ENCODE results near the gene ZACN. TPM values are rescaled to one million over a fixed set of nuclear protein-coding genes. Genes with fewer than 3 reads are reported as not detected.

Gene ZACN
- total RNA-seq, 4 donors from 2014 or later = not detected

GRCh38 chr17:76103274-76104139 lies 24.5 kb downstream of the ZACN start, which contains the start of gene EXOC7:
Gene EXOC7, minus strand, starts transcription at chr17:76103787. Its CDS starts 95 bp downstream, at chr17:76103692.
- peak; percentile 87 to 98 for DNase-seq (ENCODE audit: low spot score in 2 of 2)
- 4% methylated on average over 52 to 54 of the region's 55 CpGs for WGBS, 2 donors
- TF ChIP-seq CTCF (IDR thresholded peaks at IDR 0.05) = no peak
- TF ChIP-seq POLR2A (IDR thresholded peaks at IDR 0.05) = no peak
- intact Hi-C loops (cut with DNase I; ENCODE audit: low total_unique reads) = no loop called here
- H3K4me3 ChIP-seq (ENCODE audit: low read depth, poor library complexity, severe bottlenecking) = peak within 1 kb of the TSS; percentile 71

- intact Hi-C loops (cut with DNase I; ENCODE audit: low total_unique reads) = no loop called here
- no peak for TF ChIP-seq POLR2A (IDR thresholded peaks at IDR 0.05)
- no peak for TF ChIP-seq CTCF (IDR thresholded peaks at IDR 0.05)
- DNase-seq (ENCODE audit: low spot score in 2 of 2) = no peak
- 85 to 86% methylated on average over 29 of the region's 29 CpGs for WGBS, 2 donors
- H3K4me3 ChIP-seq (ENCODE audit: low read depth, poor library complexity, severe bottlenecking) = no peak overlapping the region
These were observed 25.3 kb downstream of the ZACN start for GRCh38 chr17:76104140-76104895.

GRCh38 chr17:76104896-76105231 lies 25.9 kb downstream of the ZACN start:
- H3K4me3 ChIP-seq (ENCODE audit: low read depth, poor library complexity, severe bottlenecking) = no peak overlapping the region
- TF ChIP-seq CTCF (IDR thresholded peaks at IDR 0.05) (no peak), POLR2A (IDR thresholded peaks at IDR 0.05) (no peak)
- intact Hi-C loops (cut with DNase I; ENCODE audit: low total_unique reads) = no loop called here
- no peak for DNase-seq (ENCODE audit: low spot score in 2 of 2)
- 64 to 72% methylated on average over 5 of the region's 5 CpGs for WGBS, 2 donors

- TF ChIP-seq POLR2A (IDR thresholded peaks at IDR 0.05) = no peak
- no peak for TF ChIP-seq CTCF (IDR thresholded peaks at IDR 0.05)
- 60 to 62% methylated on average over 3 of the region's 3 CpGs for WGBS, 2 donors
- no peak overlapping the region for H3K4me3 ChIP-seq (ENCODE audit: low read depth, poor library complexity, severe bottlenecking)
- DNase-seq (ENCODE audit: low spot score in 2 of 2) = no peak
- intact Hi-C loops (cut with DNase I; ENCODE audit: low total_unique reads) = no loop called here
These were observed 27.7 kb downstream of the ZACN start for GRCh38 chr17:76106703-76107102.

GRCh38 chr17:76107509-76107908 lies 28.5 kb downstream of the ZACN start:
- no peak overlapping the region for H3K4me3 ChIP-seq (ENCODE audit: low read depth, poor library complexity, severe bottlenecking)
- no peak for DNase-seq (ENCODE audit: low spot score in 2 of 2)
- WGBS, 2 donors = 87 to 89% methylated on average over 6 of the region's 6 CpGs
- TF ChIP-seq POLR2A (IDR thresholded peaks at IDR 0.05) = no peak
- TF ChIP-seq CTCF (IDR thresholded peaks at IDR 0.05) = no peak
- intact Hi-C loops (cut with DNase I; ENCODE audit: low total_unique reads) = no loop called here
